GM10266 (cell line): ENCODE measurements around the gene NTF4.

ENCODE experiments used
- DNase-seq: peaks from one replicate; pipeline ENCODE4 v3.0.0; 2012; ENCODE audit errors: extremely low spot score
- TF ChIP-seq, protein P1 (sequence below): IDR thresholded peaks from 2 replicates; pipeline ENCODE4 v1.5.1; 2012; ENCODE audit warnings: mild to moderate bottlenecking, low read depth; ENCODE audit not compliant: control insufficient read depth, insufficient read depth; ENCODE audit errors: missing control alignments

The NTF4 gene

DNA sequence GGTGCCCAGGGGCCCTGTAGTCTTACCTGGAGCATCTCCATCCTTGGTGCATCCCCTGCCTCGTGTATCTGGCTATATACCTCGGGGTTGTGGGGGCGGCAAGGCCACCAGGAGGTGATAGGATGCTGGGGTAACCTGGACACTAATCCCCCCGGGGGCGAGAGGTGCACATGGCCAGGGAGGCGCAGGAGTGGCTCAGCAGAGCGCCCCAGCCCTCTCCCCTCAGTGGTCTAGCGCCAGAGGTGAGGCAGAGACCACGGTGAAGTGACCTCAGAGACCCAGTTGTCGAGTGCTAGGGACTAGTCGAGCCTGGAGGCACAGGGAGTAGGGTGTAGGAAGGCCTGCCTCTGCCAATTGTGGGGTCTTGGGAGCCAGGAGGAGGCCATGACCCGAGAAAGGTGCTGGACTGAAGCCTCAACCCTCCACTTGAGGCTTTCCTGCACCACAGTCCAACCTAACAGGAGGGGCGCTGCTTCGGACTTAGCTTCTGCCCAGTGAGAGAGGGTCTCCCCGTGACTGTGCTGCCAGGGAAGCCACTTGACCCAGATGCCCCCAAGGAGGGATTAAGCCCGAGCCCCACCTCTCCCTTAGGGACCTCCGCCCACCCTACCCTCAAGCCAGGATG, 47.5 kb downstream of the NTF4 start, which contains the start of gene LHB:
Gene LHB (minus strand): TSS at position 51 of the 625 bp plus-strand sequence. CDS start 10 bp downstream, at position 41.
- TF ChIP-seq, protein P1, sequence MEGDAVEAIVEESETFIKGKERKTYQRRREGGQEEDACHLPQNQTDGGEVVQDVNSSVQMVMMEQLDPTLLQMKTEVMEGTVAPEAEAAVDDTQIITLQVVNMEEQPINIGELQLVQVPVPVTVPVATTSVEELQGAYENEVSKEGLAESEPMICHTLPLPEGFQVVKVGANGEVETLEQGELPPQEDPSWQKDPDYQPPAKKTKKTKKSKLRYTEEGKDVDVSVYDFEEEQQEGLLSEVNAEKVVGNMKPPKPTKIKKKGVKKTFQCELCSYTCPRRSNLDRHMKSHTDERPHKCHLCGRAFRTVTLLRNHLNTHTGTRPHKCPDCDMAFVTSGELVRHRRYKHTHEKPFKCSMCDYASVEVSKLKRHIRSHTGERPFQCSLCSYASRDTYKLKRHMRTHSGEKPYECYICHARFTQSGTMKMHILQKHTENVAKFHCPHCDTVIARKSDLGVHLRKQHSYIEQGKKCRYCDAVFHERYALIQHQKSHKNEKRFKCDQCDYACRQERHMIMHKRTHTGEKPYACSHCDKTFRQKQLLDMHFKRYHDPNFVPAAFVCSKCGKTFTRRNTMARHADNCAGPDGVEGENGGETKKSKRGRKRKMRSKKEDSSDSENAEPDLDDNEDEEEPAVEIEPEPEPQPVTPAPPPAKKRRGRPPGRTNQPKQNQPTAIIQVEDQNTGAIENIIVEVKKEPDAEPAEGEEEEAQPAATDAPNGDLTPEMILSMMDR, result no peak
- no peak for DNase-seq

DNA sequence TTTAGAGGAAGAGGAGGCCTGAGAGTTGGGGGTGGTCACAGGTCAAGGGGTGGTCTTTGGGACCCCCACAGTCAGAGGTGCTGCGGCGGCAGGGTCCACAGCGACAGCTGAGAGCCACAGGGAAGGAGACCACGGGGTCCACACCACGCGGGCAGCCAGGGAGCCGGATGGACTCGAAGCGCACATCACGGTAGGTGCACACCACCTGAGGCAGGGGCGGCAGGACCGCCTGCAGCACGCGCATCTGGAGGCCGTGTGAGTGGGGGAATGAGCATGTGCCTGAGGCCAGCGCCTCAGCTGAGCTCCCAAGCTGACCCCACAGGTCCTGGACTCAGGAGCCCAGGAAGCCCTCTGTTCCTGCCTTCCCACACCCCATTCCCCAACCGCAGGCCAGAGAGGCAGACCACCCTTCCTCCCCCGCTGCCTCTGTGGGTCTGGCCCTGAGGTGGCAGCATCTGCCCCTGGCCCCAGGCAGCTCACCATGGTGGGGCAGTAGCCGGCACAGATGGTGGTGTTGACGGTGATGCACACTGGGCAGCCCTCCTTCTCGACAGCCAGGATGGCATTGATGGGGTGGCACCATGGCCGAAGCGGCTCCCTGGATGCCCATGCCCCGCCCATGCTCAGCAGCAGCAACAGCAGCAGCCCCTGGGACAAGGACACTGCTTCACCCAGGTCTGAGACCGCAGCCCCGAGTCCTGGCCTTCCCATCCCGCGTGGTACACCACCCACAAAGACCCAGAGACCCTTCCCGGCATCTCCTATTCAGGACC, 48.4 kb downstream of the NTF4 start:
- DNase-seq, result no peak
- TF ChIP-seq, protein P1, result no peak

DNA sequence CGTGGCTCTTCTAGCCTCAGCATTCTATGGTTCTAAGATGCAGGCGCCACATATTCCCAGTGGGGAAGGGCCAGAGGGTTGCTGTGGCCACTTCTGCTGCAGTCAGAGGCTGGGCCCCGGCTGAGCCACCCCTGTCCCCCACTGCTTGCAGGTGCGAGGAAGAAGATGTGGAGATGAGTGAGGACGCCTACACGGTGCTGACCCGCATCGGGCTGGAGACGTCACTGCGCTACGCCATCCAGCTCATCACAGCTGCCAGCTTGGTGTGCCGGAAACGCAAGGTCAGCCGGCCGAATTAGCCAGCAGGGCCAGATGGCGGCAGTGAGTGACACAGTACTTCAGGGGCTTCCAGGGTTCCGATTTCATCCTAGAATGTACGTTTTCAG, 49.8 kb downstream of the NTF4 start:
- TF ChIP-seq, protein P1, result no peak
- DNase-seq, result no peak

DNA sequence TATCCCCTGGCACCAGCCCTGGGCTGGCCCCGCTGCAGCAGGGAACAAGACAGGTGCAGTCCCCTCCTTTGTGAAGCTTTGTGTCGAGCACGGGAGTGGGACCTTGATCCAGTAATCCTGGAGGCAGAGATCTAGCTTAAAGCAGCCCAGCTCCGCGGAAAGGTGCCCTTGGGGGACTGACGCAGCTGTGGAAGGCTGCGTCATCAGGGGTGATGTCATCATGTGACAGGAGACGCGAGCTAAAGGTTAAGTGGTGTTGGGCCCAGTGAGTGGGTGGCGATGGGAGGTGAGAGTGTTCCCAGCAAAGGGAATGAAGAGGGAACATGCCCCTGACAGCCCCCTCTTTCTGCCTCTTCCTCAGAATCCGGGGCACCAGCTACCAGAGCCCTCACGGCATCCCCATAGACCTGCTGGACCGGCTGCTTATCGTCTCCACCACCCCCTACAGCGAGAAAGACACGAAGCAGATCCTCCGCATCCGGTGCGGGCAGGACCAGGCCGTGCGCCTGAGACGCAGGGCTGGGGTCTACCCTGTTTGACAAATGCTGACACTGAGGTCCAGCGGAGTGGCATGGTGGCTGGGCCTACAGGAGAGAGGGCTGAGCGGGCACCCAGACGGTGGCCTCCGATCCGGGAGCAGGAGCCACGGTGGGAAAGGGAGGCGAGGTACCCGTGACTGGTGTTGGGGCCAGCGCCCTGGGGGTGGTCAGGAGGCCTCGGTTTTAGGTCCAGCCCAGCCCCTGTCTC, 50.3 kb downstream of the NTF4 start:
- DNase-seq, result no peak
- TF ChIP-seq, protein P1, result no peak

DNA sequence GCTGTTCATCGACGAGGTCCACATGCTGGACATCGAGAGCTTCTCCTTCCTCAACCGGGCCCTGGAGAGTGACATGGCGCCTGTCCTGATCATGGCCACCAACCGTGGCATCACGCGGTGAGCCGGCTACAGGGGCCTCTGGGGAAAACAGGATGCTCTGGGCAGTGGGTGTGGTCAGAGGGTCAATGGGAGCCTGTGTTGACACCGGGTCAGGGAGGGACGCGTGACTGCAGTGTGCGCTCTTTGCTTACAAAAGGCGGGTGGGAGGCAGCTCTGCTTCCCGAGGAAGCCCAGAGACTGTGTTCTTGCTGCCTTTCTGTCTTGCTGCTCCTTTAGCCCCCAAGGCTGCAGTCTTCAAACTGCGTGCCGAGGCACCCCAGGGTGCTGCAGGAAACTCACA, 53.4 kb downstream of the NTF4 start:
- TF ChIP-seq, protein P1, result no peak
- no peak for DNase-seq
